PC-3 (cell line): Measurements from ENCODE around the gene DIAPH2. TPM values are rescaled to one million over a fixed set of nuclear protein-coding genes. Genes with fewer than 3 reads are reported as not detected.

Experiments used
- ATAC-seq: fragments of 200-7000 bp; cut with Tn5 transposase; 2 replicates; pipeline ENCODE4 v1.9.1; 2020; ENCODE audit warnings: mild to moderate bottlenecking, moderate library complexity
- BruUV-seq: library from RNA; stranded (reverse); fragments of 400-500 nt; replicated peaks from 2 replicates; lab custom pipeline; 2021; lab: Mats Ljungman, UMichigan
- CTCF ChIA-PET: fragments of 300-600 bp; sonication (Branson Sonifier 250); formaldehyde crosslinking; loops from one replicate; lab custom pipeline; 2022; ENCODE audit warnings: antibody characterized with exemption; lab: Charles Lee
- POLR2A ChIA-PET: fragments of 300-600 bp; sonication (Branson Sonifier 250); formaldehyde crosslinking; loops from one replicate; lab custom pipeline; 2022; ENCODE audit warnings: antibody characterized with exemption; ENCODE audit not compliant: unreplicated experiment; lab: Charles Lee
- DNase-seq: peaks from one replicate; pipeline ENCODE4 v3.0.0-alpha.2; 2015
- H2AFZ ChIP-seq: fragments of 300-600 bp; sonication (generic); 2 replicates; pipeline ENCODE4 v1.6.0; 2016; ENCODE audit warnings: antibody characterized with exemption, low read length
- H3F3A ChIP-seq: fragments of 300-600 bp; sonication (generic); one replicate; pipeline ENCODE4 v1.6.0; 2017; ENCODE audit warnings: antibody characterized with exemption, low read length, control low read depth, mild to moderate bottlenecking; ENCODE audit not compliant: unreplicated experiment
- H3K27ac ChIP-seq: fragments of 300-600 bp; sonication (generic); 2 replicates; pipeline ENCODE4 v1.5.1; 2016; ENCODE audit warnings: mild to moderate bottlenecking, low read length
- H3K27me3 ChIP-seq: fragments of 300-600 bp; sonication (generic); 2 replicates; pipeline ENCODE4 v1.6.1; 2016; ENCODE audit warnings: low read length, mixed read lengths
- H3K36me3 ChIP-seq: fragments of 300-600 bp; sonication (generic); 2 replicates; pipeline ENCODE4 v1.6.1; 2016; ENCODE audit warnings: low read depth, mixed run types, low read length, mixed read lengths
- H3K4me1 ChIP-seq: fragments of 300-600 bp; sonication (generic); 2 replicates; pipeline ENCODE4 v1.5.1; 2016; ENCODE audit warnings: low read length; ENCODE audit not compliant: insufficient read depth
- H3K4me2 ChIP-seq: fragments of 300-600 bp; sonication (generic); 2 replicates; pipeline ENCODE4 v1.6.0; 2016; ENCODE audit warnings: low read length
- H3K4me3 ChIP-seq: fragments of 300-600 bp; sonication (generic); 2 replicates; pipeline ENCODE4 v1.5.1; 2016; ENCODE audit warnings: mild to moderate bottlenecking, low read length, mixed read lengths
- H3K79me2 ChIP-seq: fragments of 300-600 bp; sonication (generic); 2 replicates; pipeline ENCODE4 v1.6.1; 2017; ENCODE audit warnings: low read length, mixed read lengths
- H3K9ac ChIP-seq: fragments of 300-600 bp; sonication (generic); 2 replicates; pipeline ENCODE4 v1.6.0; 2016; ENCODE audit warnings: mild to moderate bottlenecking, low read length
- H3K9me2 ChIP-seq: fragments of 300-600 bp; sonication (generic); replicated peaks from 2 replicates; pipeline ENCODE4 v1.6.1; 2016; ENCODE audit warnings: mixed run types, low read length, mixed read lengths
- H3K9me3 ChIP-seq: fragments of 300-600 bp; sonication (generic); 2 replicates; pipeline ENCODE4 v1.6.1; 2016; ENCODE audit warnings: low read length, mixed read lengths
- H4K20me1 ChIP-seq: fragments of 300-600 bp; sonication (generic); 2 replicates; pipeline ENCODE4 v1.6.1; 2016; ENCODE audit warnings: low read length, mixed read lengths
- CTCF ChIP-seq: fragments of 300-600 bp; sonication (generic); conservative IDR thresholded peaks from 2 replicates; pipeline ENCODE4 v1.5.1; 2017; ENCODE audit warnings: antibody characterized with exemption, low read depth, mild to moderate bottlenecking, low read length
- EZH2 ChIP-seq: fragments of 300-600 bp; sonication (generic); IDR thresholded peaks from one replicate; pipeline ENCODE4 v1.6.1; 2017; ENCODE audit warnings: antibody characterized with exemption, mild to moderate bottlenecking, low read length; ENCODE audit not compliant: unreplicated experiment
- EZH2phosphoT487 ChIP-seq: fragments of 300-600 bp; sonication (generic); IDR thresholded peaks from 2 replicates; pipeline ENCODE4 v1.6.1; 2018; ENCODE audit warnings: mild to moderate bottlenecking, antibody characterized with exemption, low read length, borderline replicate concordance
- intact Hi-C: fragments of 100-400 bp; cut with micrococcal nuclease; formaldehyde crosslinking; loops from 2 replicates; pipeline ENCODE4 v1.9.0; 2023
- total RNA-seq: library from RNA; depleted of rRNA; stranded (reverse); fragments of >200 nt; gene quantifications from 2 replicates; pipeline ENCODE4 v1.2.3, GENCODE V29; 2014

DIAPH2 gene
- total RNA-seq, 1 experiment from 2014 or later: 15.1 TPM

DNA sequence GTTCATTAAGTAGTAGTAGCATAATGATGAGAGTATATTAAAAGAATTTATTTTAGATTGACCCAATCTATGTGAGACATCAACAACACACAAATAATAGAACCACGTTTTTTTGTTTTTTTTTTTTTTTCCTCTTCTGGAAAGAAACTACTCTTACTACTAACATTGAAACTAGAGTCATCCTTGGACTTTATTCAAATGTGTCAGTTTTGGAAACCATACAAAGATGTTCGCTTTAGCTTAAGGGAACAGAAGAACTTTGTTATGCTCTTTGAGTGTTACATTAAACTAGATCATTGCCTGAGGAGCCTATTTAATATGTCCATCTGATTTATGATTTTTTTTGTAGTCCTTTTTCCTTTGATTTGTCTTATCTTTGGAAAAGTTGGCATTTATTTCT, 365.8 kb downstream of the DIAPH2 start:
- no peaks in the 10 kb centered on the region for H3K9me2 ChIP-seq
- no peaks in the 10 kb centered on the region for H3F3A ChIP-seq
- no peak overlapping the region for H3K27ac ChIP-seq
- no peak overlapping the region for H3K4me3 ChIP-seq
- no peaks in the 10 kb centered on the region for H3K79me2 ChIP-seq
- H3K36me3 ChIP-seq: no peaks in the 10 kb centered on the region
- no peaks in the 10 kb centered on the region for H3K9me3 ChIP-seq
- no peak for TF ChIP-seq CTCF
- TF ChIP-seq EZH2: no peak
- DNase-seq (no peak), ATAC-seq (no peak)
- H3K4me2 ChIP-seq: no peak overlapping the region
- ChIA-PET POLR2A (no interaction called here), CTCF (no interaction called here)
- BruUV-seq: no TSS peak
- H3K27me3 ChIP-seq: no peaks in the 10 kb centered on the region
- H3K4me1 ChIP-seq: no peaks in the 10 kb centered on the region
- no peaks in the 10 kb centered on the region for H4K20me1 ChIP-seq
- intact Hi-C loops: no loop called here
- no peak overlapping the region for H2AFZ ChIP-seq
- no peak overlapping the region for H3K9ac ChIP-seq

- H4K20me1 ChIP-seq: no peaks in the 10 kb centered on the region
- H3K9ac ChIP-seq: no peak overlapping the region
- peaks cover 11% of the 10 kb centered on the region for H3K4me1 ChIP-seq
- ATAC-seq (peak; percentile 54; the same call in 1 of the 2 replicates), DNase-seq (peak; percentile 41)
- no peak overlapping the region for H2AFZ ChIP-seq
- H3K4me3 ChIP-seq: no peak overlapping the region
- TF ChIP-seq EZH2 (no peak), CTCF (no peak), EZH2phosphoT487 (no peak)
- no peaks in the 10 kb centered on the region for H3K9me3 ChIP-seq
- CTCF ChIA-PET: no interaction called here
- no peaks in the 10 kb centered on the region for H3K36me3 ChIP-seq
- no peaks in the 10 kb centered on the region for H3K9me2 ChIP-seq
- peak overlapping the region; percentile 48 for H3K4me2 ChIP-seq
- POLR2A ChIA-PET: no interaction called here
- H3K27ac ChIP-seq: no peak overlapping the region
- intact Hi-C loops: no loop called here
- H3K27me3 ChIP-seq: no peaks in the 10 kb centered on the region
- BruUV-seq: no TSS peak
- no peaks in the 10 kb centered on the region for H3K79me2 ChIP-seq
- no peaks in the 10 kb centered on the region for H3F3A ChIP-seq
These were observed 372.8 kb downstream of the DIAPH2 start for GRCh38 chrX:97057349-97057909.

GRCh38 chrX:97060020-97060419, 375.4 kb downstream of the DIAPH2 start:
- no peaks in the 10 kb centered on the region for H3K9me2 ChIP-seq
- H3K4me2 ChIP-seq: no peak overlapping the region
- intact Hi-C loops: no loop called here
- no TSS peak for BruUV-seq
- no peaks in the 10 kb centered on the region for H4K20me1 ChIP-seq
- TF ChIP-seq CTCF (no peak), EZH2 (no peak), EZH2phosphoT487 (no peak)
- no peak for ATAC-seq
- no peak for DNase-seq
- CTCF ChIA-PET: no interaction called here
- no peak overlapping the region for H3K9ac ChIP-seq
- POLR2A ChIA-PET: no interaction called here
- no peaks in the 10 kb centered on the region for H3K9me3 ChIP-seq
- H3K4me3 ChIP-seq: no peak overlapping the region
- H3K4me1 ChIP-seq: peaks cover 11% of the 10 kb centered on the region
- no peaks in the 10 kb centered on the region for H3K36me3 ChIP-seq
- H3F3A ChIP-seq: no peaks in the 10 kb centered on the region
- no peak overlapping the region for H2AFZ ChIP-seq
- no peaks in the 10 kb centered on the region for H3K27me3 ChIP-seq
- H3K79me2 ChIP-seq: no peaks in the 10 kb centered on the region
- no peak overlapping the region for H3K27ac ChIP-seq
